Lung (tissue), 12 donors: Measurements from ENCODE around the gene ZNF326. TPM values are rescaled to one million over a fixed set of nuclear protein-coding genes. Genes with fewer than 3 reads are reported as not detected.
"Not testable (repeated sequence)": the region's sequence is repeated elsewhere in the genome, so short reads cannot be mapped to it uniquely, and the experiment has no call there.

Source experiments
- ATAC-seq: fragments of 200-7000 bp; cut with Tn5 transposase; one replicate; pipeline ENCODE4 v1.9.1; 2020; ENCODE audit warnings: moderate number of reproducible peaks; ENCODE audit not compliant: insufficient read depth, low FRiP score
- DNase-seq, 3 donors: peaks; one replicate each; pipeline ENCODE4 v3.0.0-alpha.2; 2013 to 2017
- H3K27ac ChIP-seq, 2 donors: one replicate each; pipeline ENCODE4 v1.5.1; 2013; ENCODE audit warnings: mild to moderate bottlenecking in 2 of 2, moderate library complexity in 2 of 2, control low read depth in 1 of 2, inconsistent platforms in 1 of 2, low read depth in 1 of 2, low read length in 1 of 2
- H3K27me3 ChIP-seq, 3 donors: one replicate each; pipeline ENCODE4 v1.5.1; 2013; ENCODE audit warnings: low read length in 2 of 3; ENCODE audit not compliant: control insufficient read depth in 3 of 3, insufficient read depth in 3 of 3
- H3K36me3 ChIP-seq, 4 donors: one replicate each; pipeline ENCODE4 v1.5.1; 2013; ENCODE audit warnings: low read length in 4 of 4, mild to moderate bottlenecking in 1 of 4, moderate library complexity in 1 of 4; ENCODE audit not compliant: control insufficient read depth in 4 of 4, insufficient read depth in 4 of 4
- H3K4me1 ChIP-seq, 5 donors: one replicate each; pipeline ENCODE4 v1.5.1; 2013; ENCODE audit warnings: low read length in 5 of 5, mild to moderate bottlenecking in 2 of 5, moderate library complexity in 1 of 5; ENCODE audit not compliant: control insufficient read depth in 5 of 5, insufficient read depth in 5 of 5
- H3K4me3 ChIP-seq: one replicate; pipeline ENCODE4 v1.5.1; 2013; ENCODE audit warnings: mild to moderate bottlenecking, control low read depth, moderate library complexity
- H3K9ac ChIP-seq, 2 donors: one replicate each; pipeline ENCODE4 v1.5.1; 2013; ENCODE audit warnings: low read length in 2 of 2, control low read depth in 1 of 2; ENCODE audit not compliant: insufficient read depth in 1 of 2
- H3K9me3 ChIP-seq, 4 donors: one replicate each; pipeline ENCODE4 v1.5.1; 2013; ENCODE audit warnings: low read length in 3 of 4, mild to moderate bottlenecking in 1 of 4, moderate library complexity in 1 of 4; ENCODE audit not compliant: control insufficient read depth in 4 of 4, insufficient read depth in 3 of 4
- CTCF ChIP-seq: IDR thresholded peaks from 2 replicates; pipeline ENCODE4 v1.5.1; 2012; ENCODE audit warnings: mild to moderate bottlenecking; ENCODE audit errors: control extremely low read depth, extremely low read depth
- WGBS, 2 donors: extraction: QIAGEN DNeasy Blood & Tissue Kit; methylation state at CpG; one replicate each; pipeline ENCODE4 v1.1.7; 2013; 5-methylcytosine and 5-hydroxymethylcytosine counted together
- polyA plus RNA-seq, 2 donors: library from polyadenylated mRNA; stranded (reverse); fragments of 200-250 nt; gene quantifications; one replicate each; pipeline ENCODE4 v1.2.1, GENCODE V29; 2013
- total RNA-seq, 2 donors: library from RNA; depleted of rRNA in 1 of 2; stranded (reverse); fragments of >200 nt in 1 of 2; gene quantifications; one replicate each; pipeline ENCODE4 v1.2.1, GENCODE V29; 2014 to 2021
- donor health status: control.
- donor health status: control.
- donor health status: Bipolar disorder and iron deficiency.
- donor health status: healthy.
- donor health status: DM: yes; HTN: yes; CAD: no.

ZNF326 gene
- total and polyA plus RNA-seq, 4 donors = 7.2 to 47.1 (median 13.8) TPM

DNA sequence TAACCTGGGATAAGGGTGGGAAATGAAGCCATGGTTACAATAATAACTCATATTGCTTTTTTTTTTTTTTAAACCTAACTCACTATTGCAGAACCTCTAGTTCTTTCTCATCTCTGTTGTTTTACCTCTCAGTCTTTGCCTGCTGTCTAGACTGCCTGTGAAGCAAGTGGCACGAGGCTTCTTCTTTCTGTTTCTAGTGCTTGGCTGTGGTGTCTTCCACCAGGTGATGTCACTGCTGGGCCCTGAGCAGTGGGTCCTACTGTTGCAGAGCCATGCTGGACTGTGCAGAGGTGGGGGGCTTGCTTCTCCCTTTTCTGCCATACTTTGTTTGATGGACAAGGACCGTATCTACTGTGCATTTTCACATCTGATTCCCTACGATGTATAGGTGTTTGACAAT, 51.7 kb downstream of the ZNF326 start:
- Histone ChIP-seq H3K9ac (no peak overlapping the region), H3K27me3 (no peaks in the 10 kb centered on the region), H3K9me3 (peaks cover 0 to 3% (median 0%) of the 10 kb centered on the region in 4 donors), H3K27ac (no peak overlapping the region), H3K36me3 (no peaks in the 10 kb centered on the region), H3K4me3 (no peak overlapping the region), H3K4me1 (peaks cover 0 to 2% (median 0%) of the 10 kb centered on the region in 5 donors)
- TF ChIP-seq CTCF = no peak
- ATAC-seq (no peak), DNase-seq (no peak)
- WGBS, 2 donors = 79 to 83% methylated on average over 3 of the region's 3 CpGs

- 77 to 89% methylated on average over 5 of the region's 5 CpGs for WGBS, 2 donors
- Histone ChIP-seq H3K27me3 (no peaks in the 10 kb centered on the region), H3K4me3 (no peak overlapping the region), H3K9ac (no peak overlapping the region), H3K9me3 (peaks cover 0 to 3% (median 0%) of the 10 kb centered on the region in 4 donors), H3K4me1 (peaks cover 0 to 2% (median 0%) of the 10 kb centered on the region in 5 donors), H3K36me3 (no peaks in the 10 kb centered on the region), H3K27ac (no peak overlapping the region)
- ATAC-seq (no peak), DNase-seq (peak in 1 of 3 donors; percentile 39)
- TF ChIP-seq CTCF = no peak
Observed at GRCh38 chr1:90048043-90048442, 53.1 kb downstream of the ZNF326 start.

GRCh38 chr1:90062700-90063643, 68.1 kb downstream of the ZNF326 start:
- not testable (repeated sequence) for H3K36me3 ChIP-seq, DNase-seq, ATAC-seq, H3K9me3 ChIP-seq, H3K9ac ChIP-seq, H3K4me3 ChIP-seq, H3K27ac ChIP-seq, H3K27me3 ChIP-seq, H3K4me1 ChIP-seq
- 87 to 95% methylated on average over 26 to 29 of the region's 31 CpGs for WGBS, 2 donors

DNA sequence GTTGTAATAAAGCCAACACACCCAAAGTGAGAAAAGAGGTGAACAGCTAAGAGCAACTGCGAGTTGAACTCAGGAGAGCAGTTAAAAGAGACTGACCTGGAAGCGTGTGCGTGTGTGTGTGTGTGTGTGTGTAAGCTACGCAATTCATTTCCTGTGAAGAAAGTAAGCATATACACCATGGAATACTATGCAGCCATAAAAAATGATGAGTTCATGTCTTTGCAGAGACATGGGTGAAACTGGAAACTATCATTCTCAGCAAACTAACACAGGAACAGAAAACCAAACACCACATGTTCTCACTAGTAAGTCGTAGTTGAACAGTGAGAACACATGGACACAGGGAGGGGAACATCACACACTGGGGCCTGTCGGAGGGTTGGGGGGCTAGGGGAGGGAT, 69.2 kb downstream of the ZNF326 start:
- not testable (repeated sequence) for ATAC-seq, H3K4me3 ChIP-seq, H3K9me3 ChIP-seq, H3K36me3 ChIP-seq, H3K27me3 ChIP-seq, H3K4me1 ChIP-seq, DNase-seq, H3K27ac ChIP-seq, H3K9ac ChIP-seq
- WGBS, 2 donors = 86 to 92% methylated on average over 6 of the region's 6 CpGs
